ENCODE data around the gene CD164L2.
"Not testable (repeated sequence)": the region's sequence is repeated elsewhere in the genome, so short reads cannot be mapped to it uniquely, and the experiment has no call there.

Gene CD164L2

DNA sequence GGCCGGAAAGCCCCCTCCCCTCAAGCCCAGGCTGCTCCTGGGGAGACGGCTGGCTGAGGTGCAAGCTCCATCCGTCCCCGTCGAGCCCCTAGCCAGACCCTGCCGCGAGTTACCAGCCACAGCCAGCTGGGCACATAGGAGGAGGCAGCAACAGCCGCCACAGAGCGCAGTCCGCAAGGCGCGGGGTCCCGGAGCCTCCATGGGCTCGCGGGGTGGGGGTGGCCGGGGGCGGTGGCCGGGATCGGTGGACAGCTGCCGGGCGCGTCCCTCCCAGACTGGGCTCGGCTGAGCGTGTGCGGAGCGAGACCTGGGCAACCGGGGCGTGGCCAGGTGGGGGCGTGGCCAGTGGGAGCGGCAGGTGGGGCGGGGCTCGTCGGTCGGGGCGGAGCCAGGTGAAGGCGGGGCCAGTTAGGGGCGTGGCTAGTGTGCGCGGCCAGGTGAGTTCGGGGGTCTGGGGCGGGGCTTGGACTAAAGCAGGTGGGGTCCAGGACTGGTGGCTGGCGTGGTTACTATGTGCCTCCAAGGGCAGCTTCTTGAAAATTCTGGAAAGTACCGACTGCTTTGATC lies at the start of gene CD164L2:
TSS of gene CD164L2 (minus strand) at position 295 of the 567 bp plus-strand sequence. CDS start at position 201, 94 bp downstream.
- peak; percentile 73 to 75 for DNase-seq (ENCODE audit: low read depth in 1 of 2, low spot score in 1 of 2)
- in situ Hi-C loops (cut with HindIII; ENCODE audit: low pct_unique_long_range_greater_than_20kb, low sequenced_read_pairs), result no loop called here
- TF ChIP-seq JUND (IDR thresholded peaks at IDR 0.05; ENCODE audit: low read depth), result no peak

DNA sequence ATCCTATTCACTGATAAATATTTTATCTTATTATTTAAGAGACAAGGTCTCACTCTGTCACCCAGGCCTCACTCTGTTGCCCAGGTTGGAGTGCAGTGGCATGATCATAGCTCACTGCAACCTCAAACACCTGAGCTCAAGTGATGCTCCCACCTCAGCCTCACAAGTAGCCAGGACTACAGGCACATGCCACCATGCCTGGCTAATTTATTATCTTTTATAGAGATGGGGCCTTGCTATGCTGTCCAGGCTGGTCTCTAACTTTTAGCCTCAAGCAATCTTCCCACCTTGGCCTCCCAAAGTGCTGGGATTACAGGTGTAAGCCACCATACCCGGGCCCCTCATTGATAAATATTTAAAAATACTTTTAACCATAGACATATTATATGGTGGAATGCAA lies 49.6 kb upstream of the CD164L2 start:
- DNase-seq (ENCODE audit: low read depth in 1 of 2, low spot score in 1 of 2); in situ Hi-C loops (cut with HindIII; ENCODE audit: low pct_unique_long_range_greater_than_20kb, low sequenced_read_pairs): not testable (repeated sequence)

GRCh38 chr1:27431601-27431940 lies 48.4 kb upstream of the CD164L2 start:
- in situ Hi-C loops (cut with HindIII; ENCODE audit: low pct_unique_long_range_greater_than_20kb, low sequenced_read_pairs), result no loop called here
- no peak for DNase-seq (ENCODE audit: low read depth in 1 of 2, low spot score in 1 of 2)
- no peak for TF ChIP-seq JUND (IDR thresholded peaks at IDR 0.05; ENCODE audit: low read depth)

- TF ChIP-seq JUND (IDR thresholded peaks at IDR 0.05; ENCODE audit: low read depth), result no peak
- peak in 1 of 2 experiments; percentile 28 for DNase-seq (ENCODE audit: low read depth in 1 of 2, low spot score in 1 of 2)
- in situ Hi-C loops (cut with HindIII; ENCODE audit: low pct_unique_long_range_greater_than_20kb, low sequenced_read_pairs), result no loop called here
Observed at GRCh38 chr1:27430903-27431600, 47.9 kb upstream of the CD164L2 start.

- no peak for TF ChIP-seq JUND (IDR thresholded peaks at IDR 0.05; ENCODE audit: low read depth)
- in situ Hi-C loops (cut with HindIII; ENCODE audit: low pct_unique_long_range_greater_than_20kb, low sequenced_read_pairs), result no loop called here
- DNase-seq (ENCODE audit: low read depth in 1 of 2, low spot score in 1 of 2), result no peak
Observed at GRCh38 chr1:27429029-27429425, 45.9 kb upstream of the CD164L2 start.

- TF ChIP-seq JUND (IDR thresholded peaks at IDR 0.05; ENCODE audit: low read depth), result no peak
- in situ Hi-C loops (cut with HindIII; ENCODE audit: low pct_unique_long_range_greater_than_20kb, low sequenced_read_pairs), result no loop called here
- DNase-seq (ENCODE audit: low read depth in 1 of 2, low spot score in 1 of 2), result no peak
Observed at GRCh38 chr1:27428316-27429028, 45.3 kb upstream of the CD164L2 start.

DNA sequence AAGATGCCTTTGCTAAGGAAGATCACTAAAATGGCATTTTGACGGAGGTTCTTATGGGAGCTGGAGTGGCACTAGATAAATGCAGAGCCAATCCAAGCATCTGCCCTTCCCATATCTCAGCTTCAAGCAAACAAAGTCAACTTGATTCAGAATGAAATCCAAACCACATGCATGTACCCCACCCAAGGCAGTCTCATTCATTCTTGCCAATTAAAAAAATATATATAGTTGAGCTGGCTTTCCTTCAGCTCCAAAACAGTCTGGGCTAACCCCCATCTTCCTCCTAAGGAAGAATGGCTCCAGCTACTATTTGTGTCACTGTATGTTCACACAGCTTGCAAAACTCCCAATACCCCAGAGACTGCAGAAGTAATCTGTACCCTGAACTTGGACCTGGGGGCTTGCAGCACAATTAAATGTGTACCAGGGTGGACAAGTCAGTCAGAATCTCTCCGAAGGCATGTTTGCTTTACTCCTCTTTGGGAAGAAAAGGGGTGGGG lies 44.7 kb upstream of the CD164L2 start:
- DNase-seq (ENCODE audit: low read depth in 1 of 2, low spot score in 1 of 2), result no peak
- in situ Hi-C loops (cut with HindIII; ENCODE audit: low pct_unique_long_range_greater_than_20kb, low sequenced_read_pairs), result no loop called here
- TF ChIP-seq JUND (IDR thresholded peaks at IDR 0.05; ENCODE audit: low read depth), result no peak

- DNase-seq (ENCODE audit: low read depth in 1 of 2, low spot score in 1 of 2), result no peak
- in situ Hi-C loops (cut with HindIII; ENCODE audit: low pct_unique_long_range_greater_than_20kb, low sequenced_read_pairs), result no loop called here
- no peak for TF ChIP-seq JUND (IDR thresholded peaks at IDR 0.05; ENCODE audit: low read depth)
Observed at GRCh38 chr1:27427329-27427728, 44.2 kb upstream of the CD164L2 start.

- no peak for TF ChIP-seq JUND (IDR thresholded peaks at IDR 0.05; ENCODE audit: low read depth)
- in situ Hi-C loops (cut with HindIII; ENCODE audit: low pct_unique_long_range_greater_than_20kb, low sequenced_read_pairs), result no loop called here
Observed at GRCh38 chr1:27423709-27424108, 40.6 kb upstream of the CD164L2 start.

DNA sequence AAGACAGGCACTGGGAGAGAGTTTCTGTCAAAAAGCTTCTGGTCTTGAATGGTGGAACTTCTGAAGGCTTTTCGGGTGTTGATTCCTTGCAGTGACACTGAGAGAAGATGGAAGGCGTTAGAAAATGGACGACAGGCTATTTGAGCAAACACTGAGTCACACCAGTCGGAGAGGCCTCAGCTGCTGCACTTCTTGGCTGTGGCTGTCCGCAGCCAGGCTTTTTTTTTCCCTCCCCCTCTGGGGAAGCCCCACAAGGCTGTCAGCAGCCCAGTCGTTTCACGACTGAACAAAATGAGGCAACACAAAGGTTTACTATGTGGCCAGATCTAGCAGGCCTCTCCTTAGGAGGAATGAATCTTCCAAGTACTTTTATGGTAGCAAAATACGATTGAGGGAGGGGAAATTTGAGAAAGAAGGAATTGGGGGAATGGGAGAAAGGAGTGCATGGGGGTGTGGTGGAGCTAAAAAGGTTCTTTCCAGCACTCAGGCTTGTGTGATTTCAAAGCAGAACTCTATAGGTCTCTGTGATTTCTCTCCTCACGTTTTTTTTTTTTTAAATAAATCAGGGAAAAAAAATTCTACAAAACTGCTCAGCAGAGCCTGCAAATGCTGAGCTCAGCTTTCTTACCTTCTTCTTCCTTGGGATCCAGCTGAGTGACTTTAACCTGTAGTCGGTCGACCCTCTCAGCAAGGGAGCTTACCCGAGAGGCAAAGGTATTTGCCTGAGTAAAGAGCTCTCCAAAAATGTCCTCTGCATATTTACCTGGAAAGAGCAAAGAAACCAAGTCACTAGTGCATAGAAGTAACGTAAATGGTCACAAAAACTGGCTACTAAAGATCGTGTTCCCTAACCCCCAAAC lies 35.4 kb upstream of the CD164L2 start:
- no peak for TF ChIP-seq JUND (IDR thresholded peaks at IDR 0.05; ENCODE audit: low read depth)

More at GRCh38 chr1:27423709-27424108, 40.6 kb upstream of the CD164L2 start:
- DNase-seq (ENCODE audit: low read depth in 1 of 2, low spot score in 1 of 2), result no peak

DNA sequence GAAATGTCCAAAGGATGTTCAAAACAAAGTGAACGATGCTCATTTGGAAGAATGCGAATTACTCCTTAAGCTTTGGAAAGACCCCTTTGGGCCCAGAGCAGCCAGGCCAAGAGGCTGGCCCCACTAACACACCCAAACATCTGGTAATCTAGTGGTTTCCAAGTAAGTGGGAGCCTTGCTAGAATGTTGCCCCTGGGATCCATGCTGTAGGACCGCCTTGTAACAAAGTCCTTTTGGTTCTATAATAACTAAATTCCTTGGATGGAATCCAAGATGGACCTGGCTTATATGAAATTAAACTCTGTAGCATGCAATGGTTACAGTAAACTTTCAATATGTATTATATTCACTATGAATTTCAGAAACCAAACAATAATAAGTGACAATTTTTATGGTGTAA lies 34.6 kb upstream of the CD164L2 start:
- in situ Hi-C loops (cut with HindIII; ENCODE audit: low pct_unique_long_range_greater_than_20kb, low sequenced_read_pairs), result no loop called here
- no peak for DNase-seq (ENCODE audit: low read depth in 1 of 2, low spot score in 1 of 2)
- TF ChIP-seq JUND (IDR thresholded peaks at IDR 0.05; ENCODE audit: low read depth), result no peak

More for the DNA sequence above, 35.4 kb upstream of the CD164L2 start:
- DNase-seq (ENCODE audit: low read depth in 1 of 2, low spot score in 1 of 2), result no peak
- in situ Hi-C loops (cut with HindIII; ENCODE audit: low pct_unique_long_range_greater_than_20kb, low sequenced_read_pairs), result no loop called here

GRCh38 chr1:27416387-27417111 lies 33.4 kb upstream of the CD164L2 start:
- no peak for TF ChIP-seq JUND (IDR thresholded peaks at IDR 0.05; ENCODE audit: low read depth)
- in situ Hi-C loops (cut with HindIII; ENCODE audit: low pct_unique_long_range_greater_than_20kb, low sequenced_read_pairs), result no loop called here
- peak in 1 of 2 experiments; percentile 63 for DNase-seq (ENCODE audit: low read depth in 1 of 2, low spot score in 1 of 2)

Measured in T47D (cell line).